H1 (cell line): ENCODE measurements around the gene SH3BP2. TPM values are rescaled to one million over a fixed set of nuclear protein-coding genes. Genes with fewer than 3 reads are reported as not detected.

Source experiments
- CEBPB ChIP-seq: IDR thresholded peaks from 2 replicates; pipeline ENCODE4 v1.6.1; 2012; ENCODE audit warnings: low read depth, low read length
- CHD7 ChIP-seq: fragments of 300-600 bp; sonication (generic); IDR thresholded peaks from 2 replicates; pipeline ENCODE4 v1.7.1; 2012; ENCODE audit warnings: low read length, moderate library complexity, mild to moderate bottlenecking, inconsistent platforms; ENCODE audit not compliant: insufficient replicate concordance
- E2F6 ChIP-seq: IDR thresholded peaks from 2 replicates; pipeline ENCODE4 v1.6.1; 2012; ENCODE audit warnings: inconsistent platforms
- EGR1 ChIP-seq: IDR thresholded peaks from 2 replicates; pipeline ENCODE4 v1.6.1; 2011; ENCODE audit warnings: low read depth, low read length, borderline replicate concordance
- GTF2F1 ChIP-seq: IDR thresholded peaks from 2 replicates; pipeline ENCODE4 v1.6.1; 2012; ENCODE audit warnings: low read depth, low read length, improper control_type of control experiment, borderline replicate concordance
- HDAC2 ChIP-seq, 2 experiments: fragments of 300-600 bp in 1 of 2; sonication (generic) in 1 of 2; IDR thresholded peaks; 2 replicates each; pipeline ENCODE4 v1.6.1; 2011 to 2012; ENCODE audit warnings: low read depth in 2 of 2, low read length in 2 of 2, mild to moderate bottlenecking in 2 of 2, moderate library complexity in 2 of 2, borderline replicate concordance in 1 of 2, inconsistent platforms in 1 of 2
- JUND ChIP-seq: IDR thresholded peaks from 2 replicates; pipeline ENCODE4 v1.6.1; 2011; ENCODE audit warnings: mild to moderate bottlenecking, improper control_type of control experiment, low read length
- POU5F1 ChIP-seq: IDR thresholded peaks from 2 replicates; pipeline ENCODE4 v1.6.1; 2011; ENCODE audit warnings: low read depth, mild to moderate bottlenecking, low read length, moderate library complexity
- SIN3A ChIP-seq, 2 experiments: IDR thresholded peaks in 1 of 2; conservative IDR thresholded peaks in 1 of 2; 2 replicates each; pipeline ENCODE4 v1.6.1; 2011 to 2012; ENCODE audit warnings: low read length in 2 of 2, improper control_type of control experiment in 1 of 2, low read depth in 1 of 2, mild to moderate bottlenecking in 1 of 2
- SIX5 ChIP-seq: IDR thresholded peaks from 2 replicates; pipeline ENCODE4 v1.6.1; 2011; ENCODE audit warnings: mild to moderate bottlenecking, low read depth, low read length
- TCF12 ChIP-seq: IDR thresholded peaks from 2 replicates; pipeline ENCODE4 v1.6.1; 2011; ENCODE audit warnings: low read depth, mild to moderate bottlenecking, low read length
- polyA plus RNA-seq, 7 experiments: library from polyadenylated mRNA; depleted of rRNA in 3 of 7; stranded (reverse) in 5 of 7; unstranded in 2 of 7; fragments of >200 nt in 5 of 7; fragments of 200-250 nt in 2 of 7; gene quantifications; 1 replicate in 5 of 7; 2 replicates in 1 of 7; 4 replicates in 1 of 7; pipeline versions ENCODE4 v1.2.1 to v1.2.3, GENCODE V29; 2011 to 2013; ENCODE audit warnings: missing spikeins in 2 of 7, mixed read lengths in 2 of 7
- total RNA-seq: library from RNA; stranded (reverse); fragmentation: NEBNext Ultra II Directional; extraction: Animal tissue kit (Norgen Biotek cat#: 25700); gene quantifications from 2 replicates; pipeline ENCODE4 v1.2.1, GENCODE V29; 2021

SH3BP2 gene
- total and polyA plus RNA-seq, 2 of the 8 experiments (the other 6 are each of a cell fraction or from before 2014, with no cell fraction given), result 27.4 to 31.4 TPM

- TF ChIP-seq CHD7 (no peak), JUND (no peak), HDAC2 (IDR thresholded peaks at IDR 0.05; ENCODE audit: borderline replicate concordance in 1 of 2, low read depth in 2 of 2, low read length in 2 of 2) (no peak), SIX5 (no peak), E2F6 (no peak), TCF12 (no peak), GTF2F1 (no peak), POU5F1 (no peak), EGR1 (no peak), SIN3A (conservative IDR thresholded peaks at IDR 0.05 in 1 of 2, IDR thresholded peaks at IDR 0.05 in 1 of 2; ENCODE audit: low read depth in 1 of 2, low read length in 2 of 2) (no peak), CEBPB (no peak)
Measured at GRCh38 chr4:2882341-2882740, 89.5 kb downstream of the SH3BP2 start (continued).
